HCT116 (cell line): Measurements from ENCODE around the gene HCN2. TPM values are rescaled to one million over a fixed set of nuclear protein-coding genes. Genes with fewer than 3 reads are reported as not detected.

Source experiments
- ATAC-seq: fragments of 200-7000 bp; cut with Tn5 transposase; 2 replicates; pipeline ENCODE4 v1.9.1; 2020; ENCODE audit warnings: mild to moderate bottlenecking, moderate library complexity
- BruUV-seq: library from RNA; stranded (reverse); fragments of 400-500 nt; replicated peaks from 2 replicates; lab custom pipeline; 2021; lab: Mats Ljungman, UMichigan
- CTCF ChIA-PET: fragments of 300-600 bp; sonication (Branson Sonifier 250); formaldehyde crosslinking; loops from one replicate; lab custom pipeline; 2021; ENCODE audit warnings: antibody characterized with exemption; lab: Charles Lee
- POLR2A ChIA-PET: fragments of 300-600, 350-600 bp; sonication (Branson Sonifier 250); formaldehyde crosslinking; loops from one replicate; lab custom pipeline; 2021; ENCODE audit warnings: antibody characterized with exemption; lab: Charles Lee
- RAD21 ChIA-PET, 2 experiments: fragments of 300-600 bp; sonication (Branson Sonifier 250); formaldehyde crosslinking; loops; one replicate each; lab custom pipeline; 2023; ENCODE audit warnings: low total read pairs in 2 of 2; ENCODE audit not compliant: uncharacterized antibody in 2 of 2, unreplicated experiment in 2 of 2, low non-redundant PET in 1 of 2; lab: Charles Lee
- DNase-seq: peaks from one replicate; pipeline ENCODE4 v3.0.0-alpha.2; 2010; ENCODE audit warnings: low read depth, low spot score
- H2AFZ ChIP-seq: fragments of 200-600 bp; shearing (Covaris generic), sonication (generic); 2 replicates; pipeline ENCODE4 v1.6.1; 2017; ENCODE audit warnings: low read depth, mixed run types, mixed read lengths, antibody characterized with exemption, low read length; ENCODE audit not compliant: poor library complexity, severe bottlenecking
- H3K27ac ChIP-seq: 2 replicates; pipeline ENCODE4 v1.5.1; 2012; ENCODE audit warnings: low read depth, low read length
- H3K27me3 ChIP-seq: fragments of 200-600 bp; sonication (generic); 2 replicates; pipeline ENCODE4 v1.6.1; 2016; ENCODE audit warnings: mixed run types, low read length, mixed read lengths; ENCODE audit not compliant: insufficient read depth
- H3K36me3 ChIP-seq, 2 experiments: fragments of 200-500 bp in 1 of 2; fragments of 200-600 bp in 1 of 2; sonication (Bioruptor generic) in 1 of 2; sonication (generic) in 1 of 2; 2 replicates each; pipeline versions ENCODE4 v1.5.1 to v1.6.1; 2014 to 2016; ENCODE audit warnings: low read length in 2 of 2, inconsistent platforms in 1 of 2, mixed read lengths in 1 of 2, mixed run types in 1 of 2; ENCODE audit not compliant: insufficient read depth in 2 of 2, control insufficient read depth in 1 of 2
- H3K4me1 ChIP-seq, 2 experiments: fragments of 200-600 bp in 1 of 2; sonication (generic) in 1 of 2; 2 replicates each; pipeline versions ENCODE4 v1.5.1 to v1.6.1; 2012 to 2017; ENCODE audit warnings: low read length in 2 of 2, inconsistent platforms in 1 of 2, mild to moderate bottlenecking in 1 of 2, mixed read lengths in 1 of 2, mixed run types in 1 of 2, moderate library complexity in 1 of 2; ENCODE audit not compliant: insufficient read depth in 2 of 2, control insufficient read depth in 1 of 2
- H3K4me2 ChIP-seq: fragments of 200-600 bp; sonication (generic); 2 replicates; pipeline ENCODE4 v1.6.1; 2017; ENCODE audit warnings: mixed run types, low read length, mixed read lengths
- H3K4me3 ChIP-seq, 2 experiments: fragments of 200-600 bp in 1 of 2; sonication (generic) in 1 of 2; replicated peaks in 1 of 2; 2 replicates each; pipeline ENCODE4 v1.5.1; 2011 to 2016; ENCODE audit warnings: low read length in 2 of 2, control low read depth in 1 of 2, low read depth in 1 of 2, mild to moderate bottlenecking in 1 of 2, mixed read lengths in 1 of 2, mixed run types in 1 of 2
- H3K79me2 ChIP-seq: fragments of 200-600 bp; sonication (generic); 2 replicates; pipeline ENCODE4 v1.6.1; 2017; ENCODE audit warnings: mild to moderate bottlenecking, mixed run types, low read length, moderate library complexity, mixed read lengths; ENCODE audit not compliant: insufficient read depth
- H3K9ac ChIP-seq: fragments of 200-600 bp; sonication (generic); 2 replicates; pipeline ENCODE4 v1.6.1; 2016; ENCODE audit warnings: low read length, mixed read lengths
- H3K9me2 ChIP-seq: fragments of 200-600 bp; sonication (generic), shearing (Covaris generic); 2 replicates; pipeline ENCODE4 v1.6.1; 2017; ENCODE audit warnings: mixed run types, mild to moderate bottlenecking, moderate library complexity; ENCODE audit not compliant: insufficient read depth
- H3K9me3 ChIP-seq, 2 experiments: fragments of 200-500 bp in 1 of 2; fragments of 200-600 bp in 1 of 2; sonication (Bioruptor generic) in 1 of 2; sonication (generic) in 1 of 2; 2 replicates each; pipeline ENCODE4 v1.6.1; 2014 to 2017; ENCODE audit warnings: low read length in 2 of 2, mixed read lengths in 2 of 2, inconsistent platforms in 1 of 2, low read depth in 1 of 2, mild to moderate bottlenecking in 1 of 2, mixed run types in 1 of 2, moderate library complexity in 1 of 2; ENCODE audit not compliant: control insufficient read depth in 1 of 2, insufficient read depth in 1 of 2
- H4K20me1 ChIP-seq: fragments of 200-600 bp; sonication (generic), shearing (Covaris generic); 2 replicates; pipeline ENCODE4 v1.6.1; 2017; ENCODE audit warnings: mixed run types, mild to moderate bottlenecking, moderate library complexity; ENCODE audit not compliant: insufficient read depth
- EGR1 ChIP-seq: IDR thresholded peaks from 2 replicates; pipeline ENCODE4 v1.6.1; 2012; ENCODE audit warnings: low read depth
- EZH2phosphoT487 ChIP-seq: fragments of 200-600 bp; IDR thresholded peaks from 2 replicates; pipeline ENCODE4 v1.6.1; 2018; ENCODE audit warnings: antibody characterized with exemption, borderline replicate concordance
- JUND ChIP-seq: IDR thresholded peaks from 2 replicates; pipeline ENCODE4 v1.6.1; 2012
- POLR2A ChIP-seq: IDR thresholded peaks from 2 replicates; pipeline ENCODE4 v1.7.0; 2011; ENCODE audit warnings: borderline replicate concordance; ENCODE audit not compliant: insufficient read depth, insufficient read length; ENCODE audit errors: extremely low read depth
- SP1 ChIP-seq: IDR thresholded peaks from 2 replicates; pipeline ENCODE4 v1.6.1; 2012; ENCODE audit warnings: low read depth
- YY1 ChIP-seq: IDR thresholded peaks from 2 replicates; pipeline ENCODE4 v1.6.1; 2011; ENCODE audit warnings: low read length, low read depth, moderate library complexity, mild to moderate bottlenecking; ENCODE audit not compliant: insufficient replicate concordance; ENCODE audit errors: extremely low read depth
- ZNF274 ChIP-seq: fragments of 200-500 bp; sonication (Bioruptor generic); IDR thresholded peaks from 2 replicates; pipeline ENCODE4 v1.6.1; 2014; ENCODE audit warnings: mild to moderate bottlenecking, low read depth, low read length, inconsistent platforms
- intact Hi-C: fragments of 100-400 bp; cut with micrococcal nuclease; formaldehyde crosslinking; loops from 2 replicates; pipeline ENCODE4 v1.10.0; 2022
- total RNA-seq: library from RNA; stranded (reverse); gene quantifications from one replicate; pipeline ENCODE4 v1.2.1, GENCODE V29; 2021; ENCODE audit not compliant: unreplicated experiment
- TF ChIP-seq, protein P1 (sequence below): IDR thresholded peaks from 2 replicates; pipeline ENCODE4 v1.6.1; 2012; ENCODE audit warnings: low read depth
- TF ChIP-seq, protein P2 (sequence below): IDR thresholded peaks from 2 replicates; pipeline ENCODE4 v1.6.1; 2012

HCN2 gene
- total RNA-seq, 1 experiment from 2014 or later = 2.4 TPM

DNA sequence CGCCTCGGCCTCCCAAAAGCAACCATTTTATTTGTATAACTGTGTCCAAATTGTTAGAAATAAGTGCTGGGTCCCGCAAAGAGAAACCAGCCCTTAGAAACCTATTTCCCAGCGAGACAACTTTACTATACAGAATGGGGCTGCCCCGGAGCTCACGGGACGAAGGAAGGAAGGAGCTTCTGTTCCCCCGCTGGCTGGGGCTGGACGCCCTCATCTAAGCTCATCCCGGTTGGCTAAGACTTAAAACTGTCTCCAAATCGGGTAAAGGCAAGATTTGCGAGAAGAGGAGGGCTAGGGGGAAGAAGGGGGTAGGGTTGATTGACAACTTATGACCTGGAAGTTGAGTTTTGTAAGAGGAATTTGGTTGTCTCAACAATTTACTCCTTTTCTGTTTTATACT lies 29.6 kb upstream of the HCN2 start:
- Histone ChIP-seq H3K36me3 (no peaks in the 10 kb centered on the region; a peak in 1 of 4 replicates), H3K27ac (no peak overlapping the region), H3K4me1 (peaks cover 14 to 18% of the 10 kb centered on the region in 2 experiments), H3K4me3 (no peak overlapping the region), H3K9me2 (no peaks in the 10 kb centered on the region), H3K79me2 (no peaks in the 10 kb centered on the region), H3K4me2 (no peak overlapping the region), H3K27me3 (no peaks in the 10 kb centered on the region), H3K9ac (no peak overlapping the region), H3K9me3 (no peaks in the 10 kb centered on the region)
- DNase-seq (no peak), ATAC-seq (no peak)
- ChIA-PET CTCF (no interaction called here), POLR2A (no interaction called here)
- intact Hi-C loops = no loop called here
- no TSS peak for BruUV-seq
- TF ChIP-seq ZNF274 (no peak), SP1 (no peak), EGR1 (no peak), JUND (no peak), POLR2A (no peak), EZH2phosphoT487 (no peak), YY1 (no peak)
- TF ChIP-seq, protein P1, sequence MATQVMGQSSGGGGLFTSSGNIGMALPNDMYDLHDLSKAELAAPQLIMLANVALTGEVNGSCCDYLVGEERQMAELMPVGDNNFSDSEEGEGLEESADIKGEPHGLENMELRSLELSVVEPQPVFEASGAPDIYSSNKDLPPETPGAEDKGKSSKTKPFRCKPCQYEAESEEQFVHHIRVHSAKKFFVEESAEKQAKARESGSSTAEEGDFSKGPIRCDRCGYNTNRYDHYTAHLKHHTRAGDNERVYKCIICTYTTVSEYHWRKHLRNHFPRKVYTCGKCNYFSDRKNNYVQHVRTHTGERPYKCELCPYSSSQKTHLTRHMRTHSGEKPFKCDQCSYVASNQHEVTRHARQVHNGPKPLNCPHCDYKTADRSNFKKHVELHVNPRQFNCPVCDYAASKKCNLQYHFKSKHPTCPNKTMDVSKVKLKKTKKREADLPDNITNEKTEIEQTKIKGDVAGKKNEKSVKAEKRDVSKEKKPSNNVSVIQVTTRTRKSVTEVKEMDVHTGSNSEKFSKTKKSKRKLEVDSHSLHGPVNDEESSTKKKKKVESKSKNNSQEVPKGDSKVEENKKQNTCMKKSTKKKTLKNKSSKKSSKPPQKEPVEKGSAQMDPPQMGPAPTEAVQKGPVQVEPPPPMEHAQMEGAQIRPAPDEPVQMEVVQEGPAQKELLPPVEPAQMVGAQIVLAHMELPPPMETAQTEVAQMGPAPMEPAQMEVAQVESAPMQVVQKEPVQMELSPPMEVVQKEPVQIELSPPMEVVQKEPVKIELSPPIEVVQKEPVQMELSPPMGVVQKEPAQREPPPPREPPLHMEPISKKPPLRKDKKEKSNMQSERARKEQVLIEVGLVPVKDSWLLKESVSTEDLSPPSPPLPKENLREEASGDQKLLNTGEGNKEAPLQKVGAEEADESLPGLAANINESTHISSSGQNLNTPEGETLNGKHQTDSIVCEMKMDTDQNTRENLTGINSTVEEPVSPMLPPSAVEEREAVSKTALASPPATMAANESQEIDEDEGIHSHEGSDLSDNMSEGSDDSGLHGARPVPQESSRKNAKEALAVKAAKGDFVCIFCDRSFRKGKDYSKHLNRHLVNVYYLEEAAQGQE = no peak
- TF ChIP-seq, protein P2, sequence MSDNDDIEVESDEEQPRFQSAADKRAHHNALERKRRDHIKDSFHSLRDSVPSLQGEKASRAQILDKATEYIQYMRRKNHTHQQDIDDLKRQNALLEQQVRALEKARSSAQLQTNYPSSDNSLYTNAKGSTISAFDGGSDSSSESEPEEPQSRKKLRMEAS = no peak
- TF ChIP-seq, all 23 proteins: peak for 0
- RAD21 ChIA-PET = no interaction called here
- no peak overlapping the region for H2AFZ ChIP-seq
- no peaks in the 10 kb centered on the region for H4K20me1 ChIP-seq
